Type B pancreatic cell (in vitro differentiated cells): ENCODE measurements around the gene MAD2L2. TPM values are rescaled to one million over a fixed set of nuclear protein-coding genes. Genes with fewer than 3 reads are reported as not detected.
"Not testable (repeated sequence)": the region's sequence is repeated elsewhere in the genome, so short reads cannot be mapped to it uniquely, and the experiment has no call there.

Experiments
- DNase-seq: peaks from one replicate; pipeline ENCODE4 v3.0.0; 2021; ENCODE audit warnings: mixed read lengths; ENCODE audit not compliant: unreplicated experiment; ENCODE audit errors: extremely low spot score
- H3K27ac Mint-ChIP-seq: 2 replicates; pipeline ENCODE4 v1.8.0; 2021; ENCODE audit warnings: mild to moderate bottlenecking, mixed read lengths
- H3K27me3 Mint-ChIP-seq: 2 replicates; pipeline ENCODE4 v1.8.0; 2021; ENCODE audit warnings: mixed read lengths
- H3K36me3 Mint-ChIP-seq: 2 replicates; pipeline ENCODE4 v1.8.0; 2021; ENCODE audit warnings: mixed read lengths
- H3K4me1 Mint-ChIP-seq: one replicate; pipeline ENCODE4 v1.8.0; 2021; ENCODE audit warnings: mixed read lengths; ENCODE audit not compliant: unreplicated experiment
- H3K4me3 Mint-ChIP-seq: 2 replicates; pipeline ENCODE4 v1.8.0; 2021; ENCODE audit warnings: mild to moderate bottlenecking, mixed read lengths
- H3K9me3 Mint-ChIP-seq: 2 replicates; pipeline ENCODE4 v1.8.0; 2021; ENCODE audit warnings: mixed read lengths
- CTCF ChIP-seq: fragments of 200-600 bp; sonication (generic); conservative IDR thresholded peaks from 2 replicates; pipeline ENCODE4 v1.5.0; 2021; ENCODE audit warnings: antibody characterized with exemption, mild to moderate bottlenecking
- total RNA-seq: library from RNA; stranded (reverse); gene quantifications from 2 replicates; pipeline ENCODE4 v1.2.1, GENCODE V29; 2021; ENCODE audit warnings: low replicate concordance

Gene MAD2L2
- total RNA-seq, 1 donor from 2014 or later: 70.7 TPM

GRCh38 chr1:11645270-11645669 is 35.7 kb downstream of the MAD2L2 start:
- H3K4me3 Mint-ChIP-seq: no peak overlapping the region
- H3K27me3 Mint-ChIP-seq: peaks cover 37% of the 10 kb centered on the region
- no peaks in the 10 kb centered on the region for H3K9me3 Mint-ChIP-seq
- H3K4me1 Mint-ChIP-seq: no peaks in the 10 kb centered on the region
- no peak for TF ChIP-seq CTCF
- no peaks in the 10 kb centered on the region for H3K36me3 Mint-ChIP-seq
- H3K27ac Mint-ChIP-seq: no peak overlapping the region
- DNase-seq: no peak

DNA sequence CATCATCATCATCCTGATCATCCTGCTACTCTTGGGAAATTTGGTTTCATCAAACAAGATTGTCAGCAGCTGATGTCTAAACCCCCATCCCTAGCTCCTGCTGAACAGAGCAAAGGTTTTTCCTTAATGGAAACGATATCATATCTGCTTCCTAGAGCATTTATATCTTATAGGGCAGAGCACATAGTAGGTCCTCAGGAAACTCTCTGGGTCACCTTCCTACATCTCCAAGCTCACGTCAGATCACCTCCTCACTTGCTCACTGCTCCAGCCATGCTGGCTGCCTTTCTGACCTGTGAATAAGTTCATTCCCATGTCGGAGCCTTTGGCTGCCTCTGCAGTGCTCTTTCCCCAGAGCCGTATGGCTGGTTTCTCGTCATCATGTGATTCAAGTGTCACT is 37.2 kb downstream of the MAD2L2 start:
- DNase-seq: no peak
- H3K9me3 Mint-ChIP-seq: no peaks in the 10 kb centered on the region
- H3K27ac Mint-ChIP-seq: no peak overlapping the region
- H3K36me3 Mint-ChIP-seq: no peaks in the 10 kb centered on the region
- H3K4me1 Mint-ChIP-seq: no peaks in the 10 kb centered on the region
- peaks cover 27% of the 10 kb centered on the region for H3K27me3 Mint-ChIP-seq
- H3K4me3 Mint-ChIP-seq: no peak overlapping the region
- TF ChIP-seq CTCF: no peak

GRCh38 chr1:11642418-11643017 is 38.4 kb downstream of the MAD2L2 start:
- peaks cover 19% of the 10 kb centered on the region for H3K27me3 Mint-ChIP-seq
- not testable (repeated sequence) for DNase-seq, H3K9me3 Mint-ChIP-seq, H3K4me1 Mint-ChIP-seq, H3K4me3 Mint-ChIP-seq, H3K36me3 Mint-ChIP-seq
- peak; percentile 97 for TF ChIP-seq CTCF
- H3K27ac Mint-ChIP-seq: peak overlapping the region; percentile 13

DNA sequence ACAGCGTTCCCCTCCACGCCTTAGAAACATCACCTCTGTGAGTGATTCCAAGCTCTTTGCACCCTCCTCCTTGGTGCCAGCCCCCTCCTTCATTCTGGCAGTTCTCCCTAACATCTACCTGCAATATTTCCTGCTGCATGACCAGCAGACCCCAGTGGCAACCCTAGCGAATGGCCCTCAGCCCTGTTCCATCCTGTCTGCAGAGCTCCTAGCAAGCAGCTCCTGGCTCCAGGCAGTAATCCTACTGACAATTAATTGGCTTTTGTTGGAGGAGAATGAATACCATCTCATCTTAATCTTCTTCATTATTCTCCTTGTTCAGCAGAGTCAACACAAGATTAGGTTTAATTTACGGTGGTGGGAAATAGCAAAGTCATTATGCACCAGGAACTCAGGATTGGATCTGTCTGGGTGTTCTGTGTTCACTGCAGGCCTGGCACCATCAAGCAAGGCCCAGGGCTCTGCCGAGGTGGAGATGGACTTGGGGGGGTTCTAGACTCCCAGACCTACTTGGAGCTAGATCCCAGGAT is 39.1 kb downstream of the MAD2L2 start:
- no peak overlapping the region for H3K4me3 Mint-ChIP-seq
- TF ChIP-seq CTCF: no peak
- H3K9me3 Mint-ChIP-seq: no peaks in the 10 kb centered on the region
- H3K4me1 Mint-ChIP-seq: no peaks in the 10 kb centered on the region
- H3K36me3 Mint-ChIP-seq: no peaks in the 10 kb centered on the region
- H3K27me3 Mint-ChIP-seq: peaks cover 19% of the 10 kb centered on the region
- no peak overlapping the region for H3K27ac Mint-ChIP-seq
- no peak for DNase-seq

DNA sequence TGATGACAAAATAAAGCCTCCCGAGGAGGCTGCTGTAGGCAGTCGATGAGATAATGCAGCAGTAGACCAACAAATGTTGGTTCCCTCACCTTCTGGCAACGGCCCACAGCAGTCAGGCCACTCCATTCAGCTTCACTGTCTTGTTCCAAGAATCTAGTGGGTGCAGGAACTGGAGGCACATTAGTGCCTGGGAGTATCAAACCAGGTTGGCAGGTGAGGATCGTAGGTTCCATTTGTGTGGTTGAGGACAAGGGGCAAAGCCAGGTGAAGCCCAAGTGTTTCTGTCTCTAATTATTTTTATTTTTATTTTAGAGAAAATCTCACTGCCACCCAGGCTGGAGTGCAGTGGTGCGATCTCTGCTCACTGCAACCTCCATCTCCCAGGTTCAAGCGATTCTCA is 40.0 kb downstream of the MAD2L2 start:
- H3K27ac Mint-ChIP-seq: no peak overlapping the region
- H3K9me3 Mint-ChIP-seq: no peaks in the 10 kb centered on the region
- DNase-seq: no peak
- no peak for TF ChIP-seq CTCF
- H3K4me3 Mint-ChIP-seq: no peak overlapping the region
- H3K27me3 Mint-ChIP-seq: peaks cover 18% of the 10 kb centered on the region
- H3K4me1 Mint-ChIP-seq: no peaks in the 10 kb centered on the region
- H3K36me3 Mint-ChIP-seq: no peaks in the 10 kb centered on the region

- no peaks in the 10 kb centered on the region for H3K36me3 Mint-ChIP-seq
- H3K27me3 Mint-ChIP-seq: peaks cover 21% of the 10 kb centered on the region
- H3K9me3 Mint-ChIP-seq: no peaks in the 10 kb centered on the region
- H3K27ac Mint-ChIP-seq: no peak overlapping the region
- no peaks in the 10 kb centered on the region for H3K4me1 Mint-ChIP-seq
- DNase-seq: no peak
- H3K4me3 Mint-ChIP-seq: no peak overlapping the region
- TF ChIP-seq CTCF: no peak
Observed at GRCh38 chr1:11640101-11640500, 40.8 kb downstream of the MAD2L2 start.
